HEK293 (cell line): ENCODE measurements around the gene CREB5.

Experiments
- CTCF ChIA-PET: fragments of 350-600 bp; formaldehyde crosslinking; extraction: SDS; loops from one replicate; lab custom pipeline; 2021; ENCODE audit warnings: antibody characterized with exemption; lab: Yijun Ruan, JAX
- POLR2A ChIA-PET: fragments of 300-600 bp; formaldehyde crosslinking; extraction: SDS; loops from one replicate; lab custom pipeline; 2020; ENCODE audit warnings: antibody characterized with exemption, inconsistent platforms; lab: Yijun Ruan, JAX
- H3K27ac ChIP-seq: fragments of 200-500 bp; sonication (Bioruptor generic); 2 replicates; pipeline ENCODE4 v1.5.1; 2014; ENCODE audit warnings: low read depth, low read length, control low read depth, inconsistent platforms; ENCODE audit errors: extremely low read depth
- H3K36me3 ChIP-seq, 2 experiments: fragments of 200-500 bp in 1 of 2; sonication (Bioruptor generic) in 1 of 2; 1 replicate in 1 of 2; 2 replicates in 1 of 2; pipeline ENCODE4 v1.5.1; 2014 to 2017; ENCODE audit warnings: inconsistent platforms in 2 of 2, low read length in 2 of 2; ENCODE audit not compliant: control insufficient read depth in 2 of 2, insufficient read depth in 1 of 2
- H3K4me1 ChIP-seq: fragments of 200-500 bp; sonication (Bioruptor generic); 2 replicates; pipeline ENCODE4 v1.5.1; 2014; ENCODE audit warnings: mild to moderate bottlenecking, low read length, inconsistent platforms; ENCODE audit not compliant: control insufficient read depth, insufficient read depth
- H3K4me3 ChIP-seq: 2 replicates; pipeline ENCODE4 v1.5.1; 2011; ENCODE audit warnings: low read depth, mild to moderate bottlenecking, control low read depth, low read length, moderate library complexity
- H3K9me3 ChIP-seq: fragments of 200-500 bp; sonication (Bioruptor generic); 2 replicates; pipeline ENCODE4 v1.5.1; 2014; ENCODE audit warnings: low read depth, low read length, inconsistent platforms; ENCODE audit not compliant: control insufficient read depth, insufficient read depth
- ATF2 ChIP-seq: fragments of 450-650 bp; formaldehyde crosslinking; IDR thresholded peaks from 2 replicates; pipeline ENCODE4 v1.5.1; 2016; ENCODE audit warnings: missing biosample characterization, missing genetic modification characterization, low read depth
- KLF10 ChIP-seq: fragments of 450-650 bp; IDR thresholded peaks from 2 replicates; pipeline ENCODE4 v1.5.1; 2018; ENCODE audit warnings: missing biosample characterization, mild to moderate bottlenecking, missing genetic modification characterization
- KLF7 ChIP-seq: fragments of 450-650 bp; formaldehyde crosslinking; IDR thresholded peaks from 2 replicates; pipeline ENCODE4 v1.5.1; 2016; ENCODE audit warnings: missing biosample characterization, missing genetic modification characterization, borderline replicate concordance
- REPIN1 ChIP-seq: fragments of 450-650 bp; formaldehyde crosslinking; IDR thresholded peaks from 2 replicates; pipeline ENCODE4 v1.5.1; 2017; ENCODE audit warnings: missing biosample characterization, missing genetic modification characterization, low read depth
- ZBTB1 ChIP-seq: fragments of 450-650 bp; formaldehyde crosslinking; IDR thresholded peaks from 2 replicates; pipeline ENCODE4 v1.5.1; 2016; ENCODE audit warnings: missing biosample characterization, missing genetic modification characterization
- ZFHX2 ChIP-seq: fragments of 450-650 bp; formaldehyde crosslinking; conservative IDR thresholded peaks from 2 replicates; pipeline ENCODE4 v1.5.1; 2016; ENCODE audit warnings: missing biosample characterization, missing genetic modification characterization
- ZNF10 ChIP-seq: fragments of 450-650 bp; formaldehyde crosslinking; IDR thresholded peaks from 2 replicates; pipeline ENCODE4 v1.5.1; 2017; ENCODE audit warnings: missing biosample characterization, missing genetic modification characterization
- ZNF510 ChIP-seq: fragments of 450-650 bp; formaldehyde crosslinking; IDR thresholded peaks from 2 replicates; pipeline ENCODE4 v1.5.1; 2018; ENCODE audit warnings: mild to moderate bottlenecking, missing genetic modification characterization, missing biosample characterization; ENCODE audit not compliant: insufficient replicate concordance
- ZNF580 ChIP-seq: fragments of 450-650 bp; formaldehyde crosslinking; IDR thresholded peaks from 2 replicates; pipeline ENCODE4 v1.5.1; 2016; ENCODE audit warnings: missing biosample characterization, missing genetic modification characterization
- ZNF621 ChIP-seq: fragments of 450-650 bp; formaldehyde crosslinking; IDR thresholded peaks from 2 replicates; pipeline ENCODE4 v1.5.1; 2017; ENCODE audit warnings: missing biosample characterization, missing genetic modification characterization
- ZNF677 ChIP-seq: fragments of 450-650 bp; IDR thresholded peaks from 2 replicates; pipeline ENCODE4 v1.5.0; 2018; ENCODE audit warnings: missing biosample characterization, mild to moderate bottlenecking, missing genetic modification characterization, moderate library complexity
- ZNF701 ChIP-seq: fragments of 450-650 bp; formaldehyde crosslinking; IDR thresholded peaks from 2 replicates; pipeline ENCODE4 v1.5.1; 2016; ENCODE audit warnings: missing biosample characterization, missing genetic modification characterization
- TF ChIP-seq, protein P1 (sequence below): fragments of 450-650 bp; formaldehyde crosslinking; IDR thresholded peaks from 2 replicates; pipeline ENCODE4 v1.5.1; 2016; ENCODE audit warnings: missing biosample characterization, missing genetic modification characterization
- TF ChIP-seq, protein P2 (sequence below): fragments of 450-650 bp; formaldehyde crosslinking; IDR thresholded peaks from 2 replicates; pipeline ENCODE4 v1.5.1; 2016; ENCODE audit warnings: missing biosample characterization, missing genetic modification characterization
- TF ChIP-seq, protein P3 (sequence below): fragments of 450-650 bp; formaldehyde crosslinking; IDR thresholded peaks from 2 replicates; pipeline ENCODE4 v1.5.1; 2016; ENCODE audit warnings: missing biosample characterization, missing genetic modification characterization, low read depth
- TF ChIP-seq, protein P4 (sequence below): fragments of 450-650 bp; formaldehyde crosslinking; IDR thresholded peaks from 2 replicates; pipeline ENCODE4 v1.5.1; 2016; ENCODE audit warnings: missing biosample characterization, missing genetic modification characterization

Gene CREB5

DNA sequence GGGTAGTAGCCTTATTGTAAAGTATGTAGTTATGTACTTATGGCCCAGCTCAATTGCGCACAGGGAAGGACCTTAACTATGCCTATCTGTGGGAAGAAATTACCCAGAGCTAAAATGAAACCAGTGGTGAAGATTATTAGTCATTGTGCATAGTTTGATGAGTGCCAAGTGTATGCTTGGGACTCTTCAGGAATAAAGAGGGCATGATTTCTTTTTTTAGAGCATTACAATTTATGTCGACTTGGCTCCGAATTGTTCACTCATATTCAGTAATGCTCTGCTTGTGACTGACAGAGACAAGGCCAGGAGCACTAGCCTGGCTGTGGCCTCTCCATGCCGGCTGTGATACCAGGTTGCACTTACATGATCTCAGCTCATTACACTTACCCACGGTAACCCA is 276.3 kb downstream of the CREB5 start:
- CTCF ChIA-PET: no interaction called here
- no peak overlapping the region for H3K27ac ChIP-seq
- peaks cover 17% of the 10 kb centered on the region for H3K4me1 ChIP-seq
- no peak for TF ChIP-seq ZNF10 (tag by site-specific recombination)
- no peak for TF ChIP-seq ZNF580
- no peak for TF ChIP-seq REPIN1
- no peak for TF ChIP-seq ZNF621
- no peak for TF ChIP-seq ZNF701
- TF ChIP-seq, protein P1, sequence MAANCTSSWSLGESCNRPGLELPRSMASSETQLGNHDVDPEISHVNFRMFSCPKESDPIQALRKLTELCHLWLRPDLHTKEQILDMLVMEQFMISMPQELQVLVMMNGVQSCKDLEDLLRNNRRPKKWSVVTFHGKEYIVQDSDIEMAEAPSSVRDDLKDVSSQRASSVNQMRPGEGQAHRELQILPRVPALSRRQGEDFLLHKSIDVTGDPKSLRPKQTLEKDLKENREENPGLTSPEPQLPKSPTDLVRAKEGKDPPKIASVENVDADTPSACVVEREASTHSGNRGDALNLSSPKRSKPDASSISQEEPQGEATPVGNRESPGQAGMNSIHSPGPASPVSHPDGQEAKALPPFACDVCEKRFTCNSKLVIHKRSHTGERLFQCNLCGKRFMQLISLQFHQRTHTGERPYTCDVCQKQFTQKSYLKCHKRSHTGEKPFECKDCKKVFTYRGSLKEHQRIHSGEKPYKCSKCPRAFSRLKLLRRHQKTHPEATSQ: no peak
- TF ChIP-seq, protein P2, sequence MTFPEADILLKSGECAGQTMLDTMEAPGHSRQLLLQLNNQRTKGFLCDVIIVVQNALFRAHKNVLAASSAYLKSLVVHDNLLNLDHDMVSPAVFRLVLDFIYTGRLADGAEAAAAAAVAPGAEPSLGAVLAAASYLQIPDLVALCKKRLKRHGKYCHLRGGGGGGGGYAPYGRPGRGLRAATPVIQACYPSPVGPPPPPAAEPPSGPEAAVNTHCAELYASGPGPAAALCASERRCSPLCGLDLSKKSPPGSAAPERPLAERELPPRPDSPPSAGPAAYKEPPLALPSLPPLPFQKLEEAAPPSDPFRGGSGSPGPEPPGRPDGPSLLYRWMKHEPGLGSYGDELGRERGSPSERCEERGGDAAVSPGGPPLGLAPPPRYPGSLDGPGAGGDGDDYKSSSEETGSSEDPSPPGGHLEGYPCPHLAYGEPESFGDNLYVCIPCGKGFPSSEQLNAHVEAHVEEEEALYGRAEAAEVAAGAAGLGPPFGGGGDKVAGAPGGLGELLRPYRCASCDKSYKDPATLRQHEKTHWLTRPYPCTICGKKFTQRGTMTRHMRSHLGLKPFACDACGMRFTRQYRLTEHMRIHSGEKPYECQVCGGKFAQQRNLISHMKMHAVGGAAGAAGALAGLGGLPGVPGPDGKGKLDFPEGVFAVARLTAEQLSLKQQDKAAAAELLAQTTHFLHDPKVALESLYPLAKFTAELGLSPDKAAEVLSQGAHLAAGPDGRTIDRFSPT (tag by site-specific recombination): no peak
- H3K9me3 ChIP-seq: no peaks in the 10 kb centered on the region
- no peak overlapping the region for H3K4me3 ChIP-seq
- no peaks in the 10 kb centered on the region for H3K36me3 ChIP-seq
- POLR2A ChIA-PET: interaction anchor here (0.5 to 0.6 kb wide), 2 partner anchors 114 to 299 kb away, joined by 3 to 4 read pairs; no protein-coding TSS in a partner anchor

DNA sequence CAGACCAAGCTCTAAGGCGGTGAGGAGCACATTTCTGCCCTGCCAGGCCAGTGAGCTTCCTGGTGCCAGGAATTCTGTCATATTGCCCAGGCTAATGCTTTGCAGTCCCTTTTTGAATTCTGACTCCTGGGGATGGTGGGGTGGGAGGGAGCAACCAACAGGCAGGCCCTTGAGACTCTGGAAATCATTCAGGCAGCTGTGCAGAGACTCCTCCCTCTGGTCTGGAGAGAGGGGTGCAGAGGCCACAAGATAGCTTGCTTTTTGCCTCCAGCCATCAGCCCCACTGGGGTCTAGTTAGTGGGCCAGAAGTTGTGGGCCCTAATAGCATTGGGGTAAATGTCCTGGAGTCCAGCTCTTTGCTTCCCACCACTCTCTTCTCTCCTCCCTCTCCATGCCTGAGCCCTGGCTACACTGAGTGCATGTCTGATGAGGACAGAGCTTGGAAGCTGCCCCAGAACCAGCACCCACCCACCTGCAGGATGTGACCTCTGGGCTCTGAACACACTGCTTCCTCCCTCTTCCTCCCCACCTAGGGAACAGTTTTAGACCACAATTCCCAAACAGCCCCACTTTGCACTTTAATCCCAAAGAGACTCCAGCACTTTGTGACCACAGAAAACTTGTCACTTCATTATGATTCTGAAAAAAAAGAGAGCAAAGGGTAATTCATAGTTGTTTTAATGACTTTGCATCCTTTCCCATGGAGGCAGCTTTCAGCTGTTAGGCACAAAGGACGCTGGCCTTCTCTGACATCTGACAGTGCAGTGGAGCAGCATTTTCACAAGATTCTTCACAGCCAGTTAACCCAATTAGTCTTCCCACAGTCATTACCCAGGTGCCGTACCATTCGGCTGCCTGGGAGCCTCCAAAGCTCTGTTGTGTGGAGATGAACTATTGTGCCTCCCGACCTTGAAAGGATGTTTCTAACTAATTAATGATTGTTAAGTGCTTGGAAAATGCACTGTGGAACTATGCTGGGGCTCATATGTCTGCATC is 283.3 kb downstream of the CREB5 start:
- POLR2A ChIA-PET: interaction anchor here (0.6 kb wide), 1 partner anchor 17 kb away, joined by 4 read pairs; no protein-coding TSS in a partner anchor

GRCh38 chr7:28697913-28698563 is 285.7 kb downstream of the CREB5 start:
- Histone ChIP-seq H3K36me3 (no peaks in the 10 kb centered on the region), H3K4me1 (peaks cover 14% of the 10 kb centered on the region), H3K9me3 (no peaks in the 10 kb centered on the region), H3K27ac (no peak overlapping the region), H3K4me3 (no peak overlapping the region)
- CTCF ChIA-PET: interaction anchor here (0.6 to 1.1 kb wide), 2 partner anchors 12 to 712 kb away, joined by 3 read pairs; no protein-coding TSS in a partner anchor
- POLR2A ChIA-PET: no interaction called here
- TF ChIP-seq ATF2 (tag by site-specific recombination) (no peak), ZNF677 (tag by site-specific recombination) (no peak), KLF7 (no peak), REPIN1 (no peak), KLF10 (no peak), ZNF510 (tag by site-specific recombination) (no peak), ZBTB1 (tag by site-specific recombination) (no peak)
- TF ChIP-seq, protein P3, sequence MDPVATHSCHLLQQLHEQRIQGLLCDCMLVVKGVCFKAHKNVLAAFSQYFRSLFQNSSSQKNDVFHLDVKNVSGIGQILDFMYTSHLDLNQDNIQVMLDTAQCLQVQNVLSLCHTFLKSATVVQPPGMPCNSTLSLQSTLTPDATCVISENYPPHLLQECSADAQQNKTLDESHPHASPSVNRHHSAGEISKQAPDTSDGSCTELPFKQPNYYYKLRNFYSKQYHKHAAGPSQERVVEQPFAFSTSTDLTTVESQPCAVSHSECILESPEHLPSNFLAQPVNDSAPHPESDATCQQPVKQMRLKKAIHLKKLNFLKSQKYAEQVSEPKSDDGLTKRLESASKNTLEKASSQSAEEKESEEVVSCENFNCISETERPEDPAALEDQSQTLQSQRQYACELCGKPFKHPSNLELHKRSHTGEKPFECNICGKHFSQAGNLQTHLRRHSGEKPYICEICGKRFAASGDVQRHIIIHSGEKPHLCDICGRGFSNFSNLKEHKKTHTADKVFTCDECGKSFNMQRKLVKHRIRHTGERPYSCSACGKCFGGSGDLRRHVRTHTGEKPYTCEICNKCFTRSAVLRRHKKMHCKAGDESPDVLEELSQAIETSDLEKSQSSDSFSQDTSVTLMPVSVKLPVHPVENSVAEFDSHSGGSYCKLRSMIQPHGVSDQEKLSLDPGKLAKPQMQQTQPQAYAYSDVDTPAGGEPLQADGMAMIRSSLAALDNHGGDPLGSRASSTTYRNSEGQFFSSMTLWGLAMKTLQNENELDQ (tag by site-specific recombination): no peak
- TF ChIP-seq, protein P4, sequence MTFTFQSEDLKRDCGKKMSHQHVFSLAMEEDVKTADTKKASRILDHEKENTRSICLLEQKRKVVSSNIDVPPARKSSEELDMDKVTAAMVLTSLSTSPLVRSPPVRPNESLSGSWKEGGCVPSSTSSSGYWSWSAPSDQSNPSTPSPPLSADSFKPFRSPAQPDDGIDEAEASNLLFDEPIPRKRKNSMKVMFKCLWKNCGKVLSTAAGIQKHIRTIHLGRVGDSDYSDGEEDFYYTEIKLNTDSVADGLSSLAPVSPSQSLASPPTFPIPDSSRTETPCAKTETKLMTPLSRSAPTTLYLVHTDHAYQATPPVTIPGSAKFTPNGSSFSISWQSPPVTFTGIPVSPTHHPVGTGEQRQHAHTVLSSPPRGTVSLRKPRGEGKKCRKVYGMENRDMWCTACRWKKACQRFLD (tag by site-specific recombination): no peak

More for the DNA sequence above, 283.3 kb downstream of the CREB5 start:
- H3K36me3 ChIP-seq: no peaks in the 10 kb centered on the region
- H3K27ac ChIP-seq: no peak overlapping the region
- H3K4me3 ChIP-seq: no peak overlapping the region
- H3K9me3 ChIP-seq: no peaks in the 10 kb centered on the region
- 0 out of 2 replicates have a peak, but pooled peaks have one; percentile 11 for TF ChIP-seq ZFHX2 (tag by site-specific recombination)
- TF ChIP-seq, protein P1: no peak
- H3K4me1 ChIP-seq: peaks cover 10% of the 10 kb centered on the region
- CTCF ChIA-PET: no interaction called here
